Caco-2 (cell line): ENCODE results near the gene SEC14L6. TPM values are rescaled to one million over a fixed set of nuclear protein-coding genes. Genes with fewer than 3 reads are reported as not detected.
"Not testable (repeated sequence)": the region's sequence is repeated elsewhere in the genome, so short reads cannot be mapped to it uniquely, and the experiment has no call there.

Source experiments
- BruUV-seq: library from RNA; stranded (reverse); fragments of 400-500 nt; replicated peaks from 2 replicates; lab custom pipeline; 2021; lab: Mats Ljungman, UMichigan
- CTCF ChIA-PET: fragments of 300-600 bp; sonication (Branson Sonifier 250); formaldehyde crosslinking; loops from one replicate; lab custom pipeline; 2022; ENCODE audit warnings: antibody characterized with exemption; lab: Charles Lee
- POLR2A ChIA-PET: fragments of 300-600 bp; sonication (Branson Sonifier 250); formaldehyde crosslinking; loops from one replicate; lab custom pipeline; 2022; ENCODE audit warnings: antibody characterized with exemption; lab: Charles Lee
- DNase-seq, 2 experiments: peaks; one replicate each; pipeline versions ENCODE4 v3.0.0 to v3.0.0-alpha.2; 2020 to 2022
- H3K27me3 ChIP-seq: replicated peaks from 2 replicates; pipeline ENCODE4 v1.6.0; 2011; ENCODE audit warnings: low read length; ENCODE audit not compliant: control insufficient read depth, insufficient read depth
- H3K36me3 ChIP-seq: 2 replicates; pipeline ENCODE4 v1.5.1; 2011; ENCODE audit warnings: low read length; ENCODE audit not compliant: control insufficient read depth, insufficient read depth
- H3K4me1 ChIP-seq: fragments of 250-450 bp; sonication (Bioruptor Pico); 2 replicates; pipeline ENCODE4 v1.5.1; 2020; ENCODE audit warnings: mild to moderate bottlenecking
- H3K4me3 ChIP-seq: 2 replicates; pipeline ENCODE4 v1.5.1; 2011; ENCODE audit warnings: low read depth, mild to moderate bottlenecking, control low read depth, low read length
- H3K9me3 ChIP-seq: fragments of 250-450 bp; sonication (Bioruptor Pico); 2 replicates; pipeline ENCODE4 v1.5.1; 2020; ENCODE audit warnings: mild to moderate bottlenecking, moderate library complexity
- H3K27ac Mint-ChIP-seq: one replicate; pipeline ENCODE4 v1.8.0; 2022; ENCODE audit warnings: mixed read lengths; ENCODE audit not compliant: unreplicated experiment
- H3K27me3 Mint-ChIP-seq: one replicate; pipeline ENCODE4 v1.8.0; 2022; ENCODE audit warnings: mixed read lengths; ENCODE audit not compliant: insufficient read depth, unreplicated experiment
- H3K36me3 Mint-ChIP-seq: one replicate; pipeline ENCODE4 v1.8.0; 2022; ENCODE audit warnings: mild to moderate bottlenecking, mixed read lengths; ENCODE audit not compliant: insufficient read depth, unreplicated experiment
- H3K4me1 Mint-ChIP-seq: one replicate; pipeline ENCODE4 v1.8.0; 2022; ENCODE audit warnings: low read depth, mixed read lengths; ENCODE audit not compliant: unreplicated experiment
- H3K4me3 Mint-ChIP-seq: one replicate; pipeline ENCODE4 v1.8.0; 2022; ENCODE audit warnings: mild to moderate bottlenecking, moderate library complexity, mixed read lengths; ENCODE audit not compliant: unreplicated experiment
- H3K9me3 Mint-ChIP-seq: one replicate; pipeline ENCODE4 v1.8.0; 2022; ENCODE audit warnings: mixed read lengths; ENCODE audit not compliant: unreplicated experiment
- CTCF ChIP-seq, 2 experiments: fragments of 200-600 bp in 1 of 2; IDR thresholded peaks; 1 replicate in 1 of 2; 2 replicates in 1 of 2; pipeline versions ENCODE4 v1.5.1 to v1.8.0; 2011 to 2022; ENCODE audit warnings: antibody characterized with exemption in 1 of 2, control low read depth in 1 of 2, inconsistent platforms in 1 of 2, low read depth in 1 of 2, low read length in 1 of 2, mild to moderate bottlenecking in 1 of 2, moderate library complexity in 1 of 2; ENCODE audit not compliant: insufficient read depth in 1 of 2, severe bottlenecking in 1 of 2, unreplicated experiment in 1 of 2
- intact Hi-C: fragments of 100-400 bp; cut with micrococcal nuclease; formaldehyde crosslinking; loops from one replicate; pipeline ENCODE4 v1.10.0; 2022; ENCODE audit not compliant: unreplicated experiment
- total RNA-seq: library from RNA; stranded (reverse); gene quantifications from 2 replicates; pipeline ENCODE4 v1.2.3, GENCODE V29; 2022

SEC14L6 gene
- total RNA-seq, 1 experiment from 2014 or later, result 0.14 TPM

GRCh38 chr22:30547188-30547587 lies 647 bp upstream of the SEC14L6 start:
- H3K9me3 ChIP-seq, result no peaks in the 10 kb centered on the region
- no peak overlapping the region for H3K27ac Mint-ChIP-seq
- no peaks in the 10 kb centered on the region for H3K36me3 ChIP-seq
- peaks cover 5% of the 10 kb centered on the region for H3K27me3 Mint-ChIP-seq
- H3K4me3 Mint-ChIP-seq, result no peak overlapping the region
- no peak for TF ChIP-seq CTCF (IDR thresholded peaks at IDR 0.05; ENCODE audit: insufficient read depth in 1 of 2, low read depth in 1 of 2, low read length in 1 of 2, severe bottlenecking in 1 of 2, unreplicated experiment in 1 of 2)
- no peak overlapping the region for H3K4me3 ChIP-seq
- H3K4me1 ChIP-seq, result no peaks in the 10 kb centered on the region
- no peaks in the 10 kb centered on the region for H3K4me1 Mint-ChIP-seq
- DNase-seq, result no peak
- POLR2A ChIA-PET, result no interaction called here
- no peaks in the 10 kb centered on the region for H3K36me3 Mint-ChIP-seq
- no TSS peak for BruUV-seq
- H3K27me3 ChIP-seq, result no peaks in the 10 kb centered on the region
- intact Hi-C loops, result no loop called here
- no peaks in the 10 kb centered on the region for H3K9me3 Mint-ChIP-seq
- CTCF ChIA-PET, result interaction anchor here (0.6 kb wide), 1 partner anchor 1258 kb away, joined by 3 read pairs; no protein-coding TSS in a partner anchor

GRCh38 chr22:30542811-30543188 lies 3.7 kb downstream of the SEC14L6 start:
- DNase-seq, result no peak
- BruUV-seq, result no TSS peak
- intact Hi-C loops, result no loop called here
- no peaks in the 10 kb centered on the region for H3K4me1 Mint-ChIP-seq
- Histone ChIP-seq H3K4me1 (no peaks in the 10 kb centered on the region), H3K36me3 (no peaks in the 10 kb centered on the region), H3K27me3 (no peaks in the 10 kb centered on the region), H3K9me3 (no peaks in the 10 kb centered on the region), H3K4me3 (no peak overlapping the region)
- H3K4me3 Mint-ChIP-seq, result peak overlapping the region; percentile 33
- H3K27me3 Mint-ChIP-seq, result no peaks in the 10 kb centered on the region
- H3K36me3 Mint-ChIP-seq, result no peaks in the 10 kb centered on the region
- CTCF ChIA-PET, result interaction anchor here (0.6 to 1.1 kb wide), 2 partner anchors 52 to 59 kb away, joined by 3 read pairs; no protein-coding TSS in a partner anchor
- H3K27ac Mint-ChIP-seq, result no peak overlapping the region
- TF ChIP-seq CTCF (IDR thresholded peaks at IDR 0.05; ENCODE audit: insufficient read depth in 1 of 2, low read depth in 1 of 2, low read length in 1 of 2, severe bottlenecking in 1 of 2, unreplicated experiment in 1 of 2), result no peak
- POLR2A ChIA-PET, result no interaction called here
- H3K9me3 Mint-ChIP-seq, result no peaks in the 10 kb centered on the region

GRCh38 chr22:30541961-30542810 lies 4.4 kb downstream of the SEC14L6 start:
- no TSS peak for BruUV-seq
- H3K9me3 Mint-ChIP-seq, result no peaks in the 10 kb centered on the region

GRCh38 chr22:30541511-30541910 lies 5.0 kb downstream of the SEC14L6 start:
- H3K4me3 Mint-ChIP-seq, H3K27me3 ChIP-seq, H3K27me3 Mint-ChIP-seq, H3K9me3 ChIP-seq, H3K4me3 ChIP-seq, H3K36me3 Mint-ChIP-seq, DNase-seq, H3K36me3 ChIP-seq, CTCF ChIA-PET, intact Hi-C loops, BruUV-seq, H3K9me3 Mint-ChIP-seq, H3K27ac Mint-ChIP-seq, H3K4me1 Mint-ChIP-seq, H3K4me1 ChIP-seq: not testable (repeated sequence)
- POLR2A ChIA-PET, result interaction anchor here (0.6 kb wide), 1 partner anchor 166 kb away, joined by 4 read pairs; no protein-coding TSS in a partner anchor

More at GRCh38 chr22:30541961-30542810, 4.4 kb downstream of the SEC14L6 start:
- Histone ChIP-seq H3K4me1 (no peaks in the 10 kb centered on the region), H3K27me3 (no peaks in the 10 kb centered on the region), H3K4me3 (peak overlapping the region; percentile 22), H3K36me3 (no peaks in the 10 kb centered on the region), H3K9me3 (no peaks in the 10 kb centered on the region)
- H3K4me1 Mint-ChIP-seq, result no peaks in the 10 kb centered on the region
- H3K27ac Mint-ChIP-seq, result no peak overlapping the region
- DNase-seq, result peak in 1 of 2 experiments; percentile 21
- POLR2A ChIA-PET, result no interaction called here
- no peaks in the 10 kb centered on the region for H3K27me3 Mint-ChIP-seq
- CTCF ChIA-PET, result interaction anchor here (1.1 kb wide), 1 partner anchor 60 kb away, joined by 3 read pairs; no protein-coding TSS in a partner anchor
- intact Hi-C loops, result no loop called here
- H3K36me3 Mint-ChIP-seq, result no peaks in the 10 kb centered on the region
- peak overlapping the region; percentile 33 for H3K4me3 Mint-ChIP-seq
- TF ChIP-seq CTCF (IDR thresholded peaks at IDR 0.05; ENCODE audit: insufficient read depth in 1 of 2, low read depth in 1 of 2, low read length in 1 of 2, severe bottlenecking in 1 of 2, unreplicated experiment in 1 of 2), result no peak
